ES-I3 (cell line): ENCODE measurements around the gene PLCXD1.
"Not testable (repeated sequence)": the region's sequence is repeated elsewhere in the genome, so short reads cannot be mapped to it uniquely, and the experiment has no call there.

Experiments used
- H3K36me3 ChIP-seq: 2 replicates; pipeline ENCODE4 v1.6.1; 2013; ENCODE audit warnings: mild to moderate bottlenecking, low read length, control low read depth, moderate library complexity; ENCODE audit not compliant: insufficient read depth
- H3K4me1 ChIP-seq: 2 replicates; pipeline ENCODE4 v1.6.1; 2013; ENCODE audit warnings: mild to moderate bottlenecking, control low read depth, low read length; ENCODE audit not compliant: insufficient read depth
- H3K9ac ChIP-seq: 2 replicates; pipeline ENCODE4 v1.6.1; 2013; ENCODE audit warnings: low read depth, mild to moderate bottlenecking, low read length, moderate library complexity
- H3K9me3 ChIP-seq: 2 replicates; pipeline ENCODE4 v1.6.1; 2013; ENCODE audit warnings: mild to moderate bottlenecking, low read length, moderate library complexity; ENCODE audit not compliant: control insufficient read depth, insufficient read depth

Gene PLCXD1

DNA sequence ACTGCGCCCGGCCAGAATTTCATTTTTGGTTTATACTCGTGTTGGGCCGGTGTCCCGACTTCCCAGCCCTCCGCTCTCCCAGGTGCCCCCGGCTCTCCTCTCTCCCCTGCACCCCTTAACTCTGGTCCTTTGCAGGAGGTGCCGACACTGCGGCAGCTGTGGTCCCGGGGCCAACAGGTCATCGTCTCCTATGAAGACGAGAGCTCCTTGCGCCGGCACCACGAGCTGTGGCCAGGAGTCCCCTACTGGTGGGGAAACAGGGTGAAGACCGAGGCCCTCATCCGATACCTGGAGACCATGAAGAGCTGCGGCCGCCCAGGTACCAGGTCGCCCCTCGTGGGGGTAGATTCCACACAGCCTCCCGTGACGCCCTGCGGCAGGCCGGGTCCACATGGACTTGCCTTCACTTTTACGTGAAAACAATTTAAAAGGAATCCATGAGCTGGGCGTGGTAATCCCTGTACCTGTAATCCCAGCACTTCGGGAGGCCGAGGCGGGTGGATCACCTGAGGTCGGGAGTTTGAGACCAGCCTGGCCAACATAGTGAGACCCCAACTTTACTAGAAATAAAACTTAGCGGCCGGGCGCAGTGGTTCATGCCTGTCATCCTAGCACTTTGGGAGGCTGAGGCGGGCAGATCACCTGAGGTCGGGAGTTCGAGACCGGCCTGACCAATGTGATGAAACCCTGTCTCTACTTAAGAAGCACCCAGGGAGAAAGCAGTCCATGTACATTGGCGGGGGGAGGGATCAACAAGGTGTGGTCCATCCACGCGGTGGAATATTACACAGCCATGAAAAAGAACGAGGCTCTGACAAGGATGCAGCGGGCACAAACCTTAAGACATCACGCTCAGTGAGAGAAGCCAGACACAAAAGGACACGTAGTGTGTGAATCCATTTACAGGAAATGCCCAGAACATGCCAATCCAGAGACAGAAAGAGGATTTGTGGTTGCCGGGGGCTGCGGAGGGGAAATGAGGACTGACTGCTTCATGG lies 12.0 kb downstream of the PLCXD1 start:
- H3K9ac ChIP-seq, result no peak overlapping the region
- peaks cover 3% of the 10 kb centered on the region; the same call in 1 of the 2 replicates for H3K9me3 ChIP-seq
- peaks cover 31% of the 10 kb centered on the region for H3K36me3 ChIP-seq
- no peaks in the 10 kb centered on the region for H3K4me1 ChIP-seq

DNA sequence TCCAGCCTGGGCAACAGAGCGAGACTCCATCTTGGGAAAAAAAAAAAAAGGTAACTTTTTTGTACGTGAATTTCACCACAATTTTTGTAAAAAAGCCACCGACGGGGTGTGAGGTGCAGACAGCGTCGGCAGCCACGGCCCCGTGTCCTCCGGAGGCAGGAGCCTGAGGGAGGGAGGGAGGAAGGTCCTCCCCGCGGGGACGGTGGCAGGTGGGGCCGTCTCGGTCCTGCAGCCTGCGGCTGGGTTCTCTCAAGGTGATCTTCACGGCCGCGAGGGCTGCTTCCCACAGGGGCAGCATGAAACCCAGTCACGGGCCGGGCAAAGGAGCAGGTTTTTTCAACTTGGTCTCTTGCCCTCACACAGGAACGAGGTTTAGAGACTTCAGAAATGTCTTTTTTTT lies 14.0 kb downstream of the PLCXD1 start:
- Histone ChIP-seq H3K9ac (no peak overlapping the region), H3K36me3 (peaks cover 24% of the 10 kb centered on the region), H3K9me3 (peaks cover 3% of the 10 kb centered on the region; the same call in 1 of the 2 replicates)

DNA sequence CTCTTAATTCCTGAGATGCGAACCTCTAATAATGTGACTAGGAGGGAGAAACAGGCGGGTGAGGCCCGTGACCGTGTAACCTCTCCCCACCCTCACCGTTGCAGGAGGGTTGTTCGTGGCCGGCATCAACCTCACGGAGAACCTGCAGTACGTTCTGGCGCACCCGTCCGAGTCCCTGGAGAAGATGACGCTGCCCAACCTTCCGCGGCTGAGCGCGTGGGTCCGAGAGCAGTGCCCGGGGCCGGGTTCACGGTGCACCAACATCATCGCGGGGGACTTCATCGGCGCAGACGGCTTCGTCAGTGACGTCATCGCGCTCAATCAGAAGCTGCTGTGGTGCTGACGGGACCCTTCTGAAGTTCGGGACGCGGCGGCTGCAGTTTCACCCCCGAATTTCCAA lies 17.8 kb downstream of the PLCXD1 start:
- H3K9ac ChIP-seq, result no peak overlapping the region
- H3K9me3 ChIP-seq, result no peaks in the 10 kb centered on the region
- H3K4me1 ChIP-seq, result no peaks in the 10 kb centered on the region
- peaks cover 15% of the 10 kb centered on the region for H3K36me3 ChIP-seq

More for the DNA sequence above, 14.0 kb downstream of the PLCXD1 start:
- no peaks in the 10 kb centered on the region for H3K4me1 ChIP-seq

DNA sequence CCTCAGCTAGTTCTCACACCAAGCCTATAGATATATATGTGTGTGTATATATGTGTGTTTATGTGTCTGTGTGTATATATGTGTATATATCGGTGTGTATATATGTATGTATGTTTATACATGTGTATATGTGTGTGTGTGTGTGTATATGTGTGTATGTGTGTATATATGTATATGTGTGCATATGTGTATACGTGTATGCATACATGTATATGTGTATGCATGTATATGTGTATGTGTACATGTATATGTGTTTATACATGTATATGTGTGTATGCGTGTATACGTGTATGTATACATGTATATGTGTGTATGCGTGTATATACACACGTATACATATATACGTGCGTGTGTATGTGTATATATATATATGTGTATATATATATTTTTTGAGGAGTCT lies 19.2 kb downstream of the PLCXD1 start:
- no peaks in the 10 kb centered on the region for H3K4me1 ChIP-seq
- H3K36me3 ChIP-seq, result peaks cover 15% of the 10 kb centered on the region
- H3K9ac ChIP-seq, result no peak overlapping the region
- no peaks in the 10 kb centered on the region for H3K9me3 ChIP-seq

DNA sequence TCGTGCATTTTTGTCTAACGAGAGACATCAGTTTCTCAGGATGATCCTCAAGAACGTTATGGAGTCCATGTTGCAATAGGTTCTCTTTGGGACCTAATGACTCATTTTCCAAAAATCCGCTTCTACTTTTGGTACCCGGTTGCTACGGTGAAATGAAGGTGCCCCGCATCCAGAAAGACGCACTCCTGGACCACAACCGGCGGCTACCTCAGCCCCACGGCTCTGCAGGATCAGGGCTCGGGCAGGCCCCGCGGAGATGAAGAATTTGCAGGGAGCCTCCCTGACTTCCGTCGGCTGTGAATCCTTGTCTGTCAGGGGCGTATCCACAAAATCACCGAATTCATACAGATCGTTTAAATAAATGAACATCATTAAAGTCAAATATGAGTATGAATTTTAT lies 21.8 kb downstream of the PLCXD1 start:
- no peak overlapping the region for H3K9ac ChIP-seq
- no peaks in the 10 kb centered on the region for H3K9me3 ChIP-seq
- peaks cover 23% of the 10 kb centered on the region for H3K36me3 ChIP-seq
- no peaks in the 10 kb centered on the region for H3K4me1 ChIP-seq

DNA sequence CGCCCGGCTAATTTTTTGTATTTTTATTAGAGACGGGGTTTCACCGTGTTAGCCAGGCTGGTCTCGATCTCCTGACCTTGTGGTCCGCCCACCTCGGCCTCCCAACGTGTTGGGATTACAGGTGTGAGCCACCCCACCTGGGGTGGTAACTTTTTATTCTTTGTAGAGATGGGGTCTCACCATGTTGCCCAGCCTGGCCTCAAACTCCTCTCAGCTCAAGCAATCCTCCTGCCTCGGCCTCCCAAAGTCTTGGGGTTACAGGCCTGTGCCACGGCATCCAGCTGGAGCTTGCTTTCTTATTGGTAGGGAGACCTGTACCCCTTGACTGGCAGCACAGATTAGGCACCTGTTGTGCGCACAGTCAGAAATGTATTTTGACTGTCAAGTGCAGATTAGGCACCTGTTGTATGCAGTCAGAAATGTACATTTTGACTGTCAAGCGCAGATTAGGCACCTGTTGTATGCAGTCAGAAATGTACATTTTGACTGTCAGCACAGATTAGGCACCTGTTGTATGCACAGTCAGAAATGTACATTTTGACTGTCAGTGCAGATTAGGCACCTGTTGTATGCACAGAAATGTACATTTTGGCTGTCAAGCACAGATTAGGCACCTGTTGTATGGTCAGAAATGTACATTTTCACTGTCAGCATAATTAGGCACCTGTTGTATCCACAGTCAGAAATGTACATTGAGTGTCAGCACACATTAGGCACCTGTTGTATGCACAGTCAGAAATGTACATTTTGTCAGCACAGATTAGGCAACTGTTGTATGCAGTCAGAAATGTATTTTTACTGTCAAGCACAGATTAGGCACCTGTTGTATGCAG lies 24.8 kb downstream of the PLCXD1 start:
- peaks cover 28% of the 10 kb centered on the region for H3K36me3 ChIP-seq
- H3K9me3 ChIP-seq, H3K4me1 ChIP-seq, H3K9ac ChIP-seq: not testable (repeated sequence)

DNA sequence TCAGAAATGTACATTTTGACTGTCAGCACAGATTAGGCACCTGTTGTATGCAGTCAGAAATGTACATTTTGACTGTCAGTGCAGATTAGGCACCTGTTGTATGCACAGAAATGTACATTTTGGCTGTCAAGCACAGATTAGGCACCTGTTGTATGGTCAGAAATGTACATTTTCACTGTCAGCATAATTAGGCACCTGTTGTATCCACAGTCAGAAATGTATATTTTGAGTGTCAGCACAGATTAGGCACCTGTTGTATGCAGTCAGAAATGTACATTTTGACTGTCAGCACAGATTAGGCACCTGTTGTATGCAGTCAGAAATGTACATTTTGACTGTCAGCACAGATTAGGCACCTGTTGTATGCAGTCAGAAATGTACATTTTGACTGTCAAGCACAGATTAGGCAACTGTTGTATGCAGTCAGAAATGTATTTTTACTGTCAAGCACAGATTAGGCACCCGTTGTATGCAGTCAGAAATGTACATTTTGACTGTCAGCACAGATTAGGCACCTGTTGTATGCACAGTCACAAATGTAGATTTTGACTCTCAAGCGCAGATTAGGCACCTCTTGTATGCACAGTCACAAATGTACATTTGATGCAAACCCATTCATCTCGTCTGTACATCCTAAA lies 25.6 kb downstream of the PLCXD1 start:
- H3K9me3 ChIP-seq, H3K9ac ChIP-seq, H3K4me1 ChIP-seq: not testable (repeated sequence)
- peaks cover 28% of the 10 kb centered on the region for H3K36me3 ChIP-seq

DNA sequence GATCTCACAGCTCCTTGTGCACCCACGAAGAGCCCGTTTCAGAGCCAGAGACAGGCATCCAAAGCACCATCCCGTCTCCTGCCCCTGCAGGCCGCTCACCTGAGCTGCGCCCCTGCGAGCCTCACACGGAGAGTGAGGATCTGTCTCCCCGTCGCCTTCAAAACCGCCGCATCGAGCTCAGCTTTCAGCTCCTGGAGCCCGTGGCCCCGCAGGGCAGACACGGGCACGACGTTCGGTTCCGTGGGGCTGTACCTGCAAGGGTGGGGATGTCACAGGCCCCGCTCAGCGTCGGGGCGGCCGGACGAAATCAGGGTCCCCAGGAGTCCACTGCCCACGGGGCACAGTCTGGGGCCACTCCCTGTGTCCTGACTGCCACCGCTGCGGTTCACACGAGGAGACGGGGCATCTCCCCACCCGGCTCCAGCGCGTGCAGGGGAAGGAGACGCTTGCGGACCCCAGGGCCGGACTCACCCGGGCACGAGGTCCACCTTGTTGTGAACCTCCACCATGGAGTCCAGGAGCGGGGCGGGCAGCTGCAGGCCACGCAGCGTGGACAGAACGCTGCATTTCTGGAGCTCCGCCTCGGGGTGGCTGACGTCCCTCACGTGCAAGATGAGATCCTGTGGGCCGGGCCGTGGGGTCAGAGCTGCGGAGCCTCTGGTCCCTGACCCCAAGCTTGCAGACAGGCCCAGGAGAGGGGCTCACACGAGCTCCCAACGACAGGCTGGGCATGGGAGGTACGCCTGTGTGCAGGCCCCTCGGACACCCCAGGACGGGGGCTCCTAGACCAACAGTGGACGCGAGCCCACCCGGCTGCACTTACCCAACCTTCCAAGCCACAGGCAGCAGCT lies 26.3 kb downstream of the PLCXD1 start:
- Histone ChIP-seq H3K36me3 (peaks cover 34% of the 10 kb centered on the region), H3K9ac (no peak overlapping the region), H3K4me1 (no peaks in the 10 kb centered on the region), H3K9me3 (no peaks in the 10 kb centered on the region)

DNA sequence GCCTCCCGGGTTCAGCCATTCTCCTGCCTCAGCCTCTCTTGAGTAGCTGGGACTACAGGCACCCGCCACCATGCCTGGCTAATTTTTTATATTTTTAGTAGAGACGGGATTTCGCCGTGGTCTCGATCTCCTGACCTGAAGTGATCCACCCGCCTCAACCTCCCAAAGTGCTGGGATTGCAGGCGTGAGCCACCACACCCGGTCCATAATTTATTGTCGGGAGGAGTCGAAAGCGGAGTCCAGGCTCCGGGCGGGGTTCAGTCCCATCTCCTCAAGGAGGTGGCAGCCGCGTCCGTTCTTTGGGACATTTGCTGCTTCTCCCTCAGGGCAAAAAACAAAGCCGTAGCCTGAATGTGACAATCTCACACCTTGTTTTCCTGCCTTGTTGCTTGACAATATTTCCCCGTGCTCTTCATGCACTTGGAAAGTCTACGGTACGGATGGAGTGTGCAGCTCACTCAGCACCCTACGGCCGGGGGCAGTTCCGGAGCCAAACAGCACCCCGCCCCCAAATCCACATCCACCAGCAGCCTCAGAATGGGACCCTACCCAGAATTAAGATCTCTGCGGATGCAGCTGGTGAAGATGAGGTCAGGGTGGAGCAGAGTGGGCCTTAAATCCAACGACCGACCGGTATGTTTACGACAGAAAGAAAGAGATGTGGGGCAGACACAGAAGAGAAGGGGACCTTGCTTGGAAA lies 27.8 kb downstream of the PLCXD1 start:
- peaks cover 32% of the 10 kb centered on the region for H3K36me3 ChIP-seq
- no peak overlapping the region for H3K9ac ChIP-seq
- H3K9me3 ChIP-seq, result no peaks in the 10 kb centered on the region
- H3K4me1 ChIP-seq, result no peaks in the 10 kb centered on the region

DNA sequence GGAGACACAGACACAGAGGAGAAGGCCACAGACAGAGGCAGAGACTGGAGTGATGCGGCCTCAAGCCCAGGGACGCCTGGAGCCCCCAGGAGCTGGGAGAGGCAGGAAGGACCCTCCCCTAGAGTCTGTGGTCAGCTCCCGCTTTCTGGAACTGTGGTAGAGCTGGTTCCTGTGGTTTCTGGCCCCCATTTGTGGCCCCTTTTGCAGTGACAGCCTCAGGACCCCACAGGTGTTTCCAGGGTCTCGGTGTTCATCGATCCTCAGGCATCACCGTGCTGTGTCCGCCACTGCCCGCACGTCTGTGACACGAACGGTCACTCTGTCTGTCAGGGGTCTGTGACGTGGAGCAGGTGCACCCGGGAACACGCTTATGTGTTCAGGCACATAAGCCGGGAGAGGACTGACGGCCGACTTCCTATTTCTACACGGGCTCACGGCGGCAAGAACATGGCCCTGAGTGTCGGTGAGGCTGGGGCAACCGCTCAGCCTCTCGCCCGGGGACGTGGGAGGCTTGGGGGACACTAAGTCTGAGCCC lies 29.5 kb downstream of the PLCXD1 start:
- H3K4me1 ChIP-seq, result no peaks in the 10 kb centered on the region
- H3K9ac ChIP-seq, result no peak overlapping the region
- peaks cover 32% of the 10 kb centered on the region for H3K36me3 ChIP-seq
- no peaks in the 10 kb centered on the region for H3K9me3 ChIP-seq

DNA sequence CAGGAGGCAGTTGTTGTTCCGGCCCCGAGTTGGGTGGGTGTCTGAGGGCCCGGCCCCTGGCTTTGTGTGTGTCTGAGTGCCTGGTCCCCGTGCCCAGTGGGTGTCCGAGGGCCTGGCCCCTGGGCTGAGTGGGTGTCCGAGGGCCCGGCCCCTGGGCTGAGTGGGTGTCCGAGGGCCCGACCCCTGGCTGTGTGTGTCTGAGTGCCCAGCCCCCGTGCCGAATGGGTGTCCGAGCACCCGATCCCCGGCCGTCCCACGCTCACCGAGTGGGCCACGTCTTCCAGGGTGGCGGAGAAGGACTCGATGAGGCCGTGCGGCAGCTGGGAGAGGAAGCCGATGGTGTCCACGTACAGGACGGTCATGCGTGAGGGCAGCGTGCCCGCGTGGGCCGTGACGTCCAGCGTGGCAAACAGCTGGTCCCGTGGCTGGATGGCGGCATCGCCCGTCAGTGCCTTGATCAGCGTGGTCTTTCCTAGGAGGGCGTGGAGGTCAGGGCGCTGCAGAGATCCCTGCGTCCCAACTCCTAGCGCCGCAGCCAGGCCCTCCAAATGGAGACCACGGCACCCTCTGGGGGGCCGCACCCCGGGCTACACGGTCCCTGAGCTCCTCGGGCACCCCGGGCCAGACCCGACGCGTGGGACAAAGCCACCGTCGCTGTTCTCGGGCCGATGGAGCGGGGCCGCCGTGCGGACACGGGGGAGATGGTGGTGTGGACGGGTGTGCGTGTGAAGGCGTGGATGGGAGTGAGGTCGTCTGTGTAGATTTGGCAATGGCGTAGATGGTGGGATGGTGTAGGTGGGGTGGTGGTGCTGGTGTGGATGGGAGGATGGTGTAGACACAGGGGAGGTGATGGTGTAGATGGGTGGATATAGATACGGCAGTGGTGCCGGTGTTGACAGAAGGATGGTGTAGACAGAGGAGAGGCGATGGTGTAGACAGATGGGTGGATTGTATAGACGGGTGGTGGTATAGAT lies 30.3 kb downstream of the PLCXD1 start:
- no peaks in the 10 kb centered on the region for H3K9me3 ChIP-seq
- peaks cover 25% of the 10 kb centered on the region for H3K36me3 ChIP-seq
- no peak overlapping the region for H3K9ac ChIP-seq

DNA sequence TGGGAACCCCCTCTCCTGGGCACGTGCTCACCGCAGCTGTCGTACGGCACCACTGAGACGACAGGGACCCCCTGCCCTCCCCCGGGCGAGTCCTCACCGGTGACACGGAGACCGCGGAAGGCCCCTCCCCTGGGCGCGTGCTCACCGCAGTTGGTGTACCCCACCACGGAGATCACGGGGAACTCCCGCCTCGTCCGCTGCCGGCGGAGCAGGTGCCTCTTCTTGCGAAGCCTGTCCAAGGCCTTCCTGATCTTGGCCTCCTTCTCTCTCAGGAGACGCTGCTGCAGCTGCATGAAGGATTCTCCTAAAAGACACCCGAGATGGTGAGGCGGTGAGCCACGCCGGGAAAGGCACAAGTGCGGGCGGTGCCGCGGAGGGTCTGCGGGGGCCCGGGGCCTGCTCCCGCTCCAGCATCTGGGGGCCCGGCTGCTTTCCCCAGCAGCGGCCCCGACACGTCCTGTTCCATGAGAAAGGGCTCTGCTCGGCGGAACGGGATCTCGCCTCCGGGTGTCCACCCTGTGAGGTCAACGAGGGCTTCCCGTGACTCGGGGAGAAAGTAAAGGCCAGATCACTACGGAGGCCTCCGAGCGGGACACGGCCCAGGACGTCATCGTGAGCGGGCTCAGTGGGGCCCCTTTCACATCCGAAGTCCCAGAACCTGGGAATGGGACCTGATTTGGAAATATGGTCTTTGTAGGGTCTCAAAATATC lies 31.6 kb downstream of the PLCXD1 start:
- Histone ChIP-seq H3K36me3 (peaks cover 16% of the 10 kb centered on the region; the same call in 1 of the 2 replicates), H3K9ac (no peak overlapping the region), H3K4me1 (no peaks in the 10 kb centered on the region), H3K9me3 (no peaks in the 10 kb centered on the region)

More for the DNA sequence above, 30.3 kb downstream of the PLCXD1 start:
- no peaks in the 10 kb centered on the region for H3K4me1 ChIP-seq
